Mononuclear cell (primary cell): ENCODE data around the gene RPGRIP1L. TPM values are rescaled to one million over a fixed set of nuclear protein-coding genes. Genes with fewer than 3 reads are reported as not detected.

Experiments used
- H3K27me3 ChIP-seq: 2 replicates; pipeline ENCODE4 v1.6.0; 2011; ENCODE audit warnings: low read length, control low read depth; ENCODE audit not compliant: insufficient read depth
- H3K4me1 ChIP-seq: 2 replicates; pipeline ENCODE4 v1.5.1; 2011; ENCODE audit warnings: mild to moderate bottlenecking, low read length, control low read depth; ENCODE audit not compliant: insufficient read depth
- H3K4me3 ChIP-seq: 2 replicates; pipeline ENCODE4 v1.5.1; 2011; ENCODE audit warnings: mild to moderate bottlenecking, low read length, moderate library complexity
- H3K9me3 ChIP-seq: 2 replicates; pipeline ENCODE4 v1.5.1; 2011; ENCODE audit warnings: low read depth, mild to moderate bottlenecking, control low read depth, low read length
- total RNA-seq: library from RNA; depleted of rRNA; stranded (reverse); fragments of >200 nt; gene quantifications from one replicate; pipeline ENCODE4 v1.2.3, GENCODE V29; 2012

The RPGRIP1L gene
- total RNA-seq, 1 donor = 0.84 TPM

- Histone ChIP-seq H3K27me3 (no peaks in the 10 kb centered on the region), H3K9me3 (no peaks in the 10 kb centered on the region), H3K4me3 (no peak overlapping the region), H3K4me1 (no peaks in the 10 kb centered on the region)
These were observed 92.4 kb downstream of the RPGRIP1L start for GRCh38 chr16:53611179-53611696.

GRCh38 chr16:53609536-53609935, 94.1 kb downstream of the RPGRIP1L start:
- Histone ChIP-seq H3K4me3 (no peak overlapping the region), H3K9me3 (no peaks in the 10 kb centered on the region), H3K4me1 (no peaks in the 10 kb centered on the region), H3K27me3 (no peaks in the 10 kb centered on the region)

- Histone ChIP-seq H3K4me3 (no peak overlapping the region), H3K27me3 (no peaks in the 10 kb centered on the region), H3K4me1 (no peaks in the 10 kb centered on the region), H3K9me3 (no peaks in the 10 kb centered on the region)
These were observed 95.6 kb downstream of the RPGRIP1L start for GRCh38 chr16:53608094-53608493.

GRCh38 chr16:53605831-53606400, 97.7 kb downstream of the RPGRIP1L start:
- Histone ChIP-seq H3K4me1 (no peaks in the 10 kb centered on the region), H3K4me3 (no peak overlapping the region), H3K27me3 (no peaks in the 10 kb centered on the region), H3K9me3 (no peaks in the 10 kb centered on the region)

GRCh38 chr16:53605356-53605755, 98.3 kb downstream of the RPGRIP1L start:
- H3K4me3 ChIP-seq = no peak overlapping the region
- no peaks in the 10 kb centered on the region for H3K9me3 ChIP-seq
- H3K27me3 ChIP-seq = no peaks in the 10 kb centered on the region
- H3K4me1 ChIP-seq = no peaks in the 10 kb centered on the region

- H3K9me3 ChIP-seq = no peaks in the 10 kb centered on the region
- no peak overlapping the region for H3K4me3 ChIP-seq
- no peaks in the 10 kb centered on the region for H3K4me1 ChIP-seq
- H3K27me3 ChIP-seq = no peaks in the 10 kb centered on the region
These were observed 101.7 kb downstream of the RPGRIP1L start for GRCh38 chr16:53601961-53602360.

- H3K4me3 ChIP-seq = no peak overlapping the region
- no peaks in the 10 kb centered on the region for H3K27me3 ChIP-seq
- H3K9me3 ChIP-seq = no peaks in the 10 kb centered on the region
- H3K4me1 ChIP-seq = no peaks in the 10 kb centered on the region
These were observed 103.0 kb downstream of the RPGRIP1L start for GRCh38 chr16:53600616-53601015.

GRCh38 chr16:53600126-53600525, 103.5 kb downstream of the RPGRIP1L start:
- no peaks in the 10 kb centered on the region for H3K9me3 ChIP-seq

GRCh38 chr16:53599548-53599947, 104.1 kb downstream of the RPGRIP1L start:
- no peak overlapping the region for H3K4me3 ChIP-seq

More at GRCh38 chr16:53600126-53600525, 103.5 kb downstream of the RPGRIP1L start:
- no peak overlapping the region for H3K4me3 ChIP-seq
- H3K27me3 ChIP-seq = no peaks in the 10 kb centered on the region
- no peaks in the 10 kb centered on the region for H3K4me1 ChIP-seq

GRCh38 chr16:53598511-53599275, 105.0 kb downstream of the RPGRIP1L start:
- no peaks in the 10 kb centered on the region for H3K27me3 ChIP-seq
- no peaks in the 10 kb centered on the region for H3K9me3 ChIP-seq
- H3K4me3 ChIP-seq = no peak overlapping the region
- no peaks in the 10 kb centered on the region for H3K4me1 ChIP-seq

More at GRCh38 chr16:53599548-53599947, 104.1 kb downstream of the RPGRIP1L start:
- no peaks in the 10 kb centered on the region for H3K27me3 ChIP-seq
- no peaks in the 10 kb centered on the region for H3K4me1 ChIP-seq
- no peaks in the 10 kb centered on the region for H3K9me3 ChIP-seq

GRCh38 chr16:53597776-53598175, 105.9 kb downstream of the RPGRIP1L start:
- no peaks in the 10 kb centered on the region for H3K9me3 ChIP-seq
- no peaks in the 10 kb centered on the region for H3K4me1 ChIP-seq
- H3K4me3 ChIP-seq = no peak overlapping the region
- H3K27me3 ChIP-seq = no peaks in the 10 kb centered on the region

GRCh38 chr16:53588081-53588648, 115.5 kb downstream of the RPGRIP1L start:
- H3K4me3 ChIP-seq = no peak overlapping the region
- H3K9me3 ChIP-seq = no peaks in the 10 kb centered on the region
- H3K27me3 ChIP-seq = no peaks in the 10 kb centered on the region
- H3K4me1 ChIP-seq = no peaks in the 10 kb centered on the region

- Histone ChIP-seq H3K27me3 (no peaks in the 10 kb centered on the region), H3K4me1 (no peaks in the 10 kb centered on the region), H3K4me3 (no peak overlapping the region), H3K9me3 (no peaks in the 10 kb centered on the region)
These were observed 120.3 kb downstream of the RPGRIP1L start for GRCh38 chr16:53583401-53583800.

GRCh38 chr16:53581784-53582183, 121.9 kb downstream of the RPGRIP1L start:
- Histone ChIP-seq H3K27me3 (no peaks in the 10 kb centered on the region), H3K4me1 (no peaks in the 10 kb centered on the region), H3K4me3 (no peak overlapping the region), H3K9me3 (no peaks in the 10 kb centered on the region)

- H3K9me3 ChIP-seq = no peaks in the 10 kb centered on the region
- H3K4me3 ChIP-seq = no peak overlapping the region
- H3K27me3 ChIP-seq = no peaks in the 10 kb centered on the region
- no peaks in the 10 kb centered on the region for H3K4me1 ChIP-seq
These were observed 123.4 kb downstream of the RPGRIP1L start for GRCh38 chr16:53580038-53580802.
